ENCODE measurements around the gene KRT2.

Gene KRT2

GRCh38 chr12:52663420-52663819, 11.4 kb upstream of the KRT2 start:
- DNase-seq (ENCODE audit: low spot score): no peak

- DNase-seq (ENCODE audit: low spot score): no peak
Observed at GRCh38 chr12:52662918-52663229, 10.9 kb upstream of the KRT2 start.

DNA sequence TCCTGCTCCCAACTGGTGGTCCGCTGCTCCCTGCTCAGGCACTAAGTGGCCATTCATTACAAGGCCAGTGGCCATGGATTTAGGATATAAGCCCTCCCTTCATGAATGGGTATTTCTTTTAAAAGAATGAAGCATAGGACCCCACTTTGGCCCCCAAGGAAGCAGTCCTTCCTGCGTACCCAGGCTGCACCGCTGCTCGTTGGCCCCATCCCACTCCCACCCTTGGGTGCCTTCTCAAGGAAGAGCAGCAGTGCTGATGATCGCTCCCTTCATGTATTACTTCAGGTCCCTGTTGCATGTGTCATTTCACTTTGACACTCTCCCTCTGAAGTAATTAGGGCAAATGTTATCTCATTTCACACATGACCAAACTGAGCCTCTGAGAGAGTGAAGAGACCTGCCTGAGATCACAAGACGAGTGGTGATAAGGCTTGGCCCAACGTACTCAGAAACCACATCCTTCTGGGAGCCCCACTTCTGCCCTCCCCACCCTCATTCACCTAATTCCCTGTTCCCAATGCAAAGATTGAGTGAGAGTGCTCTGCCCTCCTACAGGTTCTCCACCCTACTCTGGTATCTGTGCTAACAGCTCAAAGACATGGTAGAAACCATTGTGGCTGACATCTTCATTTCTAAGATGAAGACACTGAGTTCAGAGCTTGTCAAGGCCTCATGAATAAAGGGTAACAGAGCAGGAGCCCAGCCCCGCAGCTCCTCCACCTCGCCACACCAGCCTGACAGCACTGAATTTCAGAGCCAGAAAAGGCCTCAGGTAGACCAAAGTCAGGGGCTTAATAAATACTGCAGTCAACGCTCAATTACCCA, 10.3 kb upstream of the KRT2 start:
- DNase-seq (ENCODE audit: low spot score): no peak

GRCh38 chr12:52661668-52662067, 9.7 kb upstream of the KRT2 start:
- no peak for DNase-seq (ENCODE audit: low spot score)

DNA sequence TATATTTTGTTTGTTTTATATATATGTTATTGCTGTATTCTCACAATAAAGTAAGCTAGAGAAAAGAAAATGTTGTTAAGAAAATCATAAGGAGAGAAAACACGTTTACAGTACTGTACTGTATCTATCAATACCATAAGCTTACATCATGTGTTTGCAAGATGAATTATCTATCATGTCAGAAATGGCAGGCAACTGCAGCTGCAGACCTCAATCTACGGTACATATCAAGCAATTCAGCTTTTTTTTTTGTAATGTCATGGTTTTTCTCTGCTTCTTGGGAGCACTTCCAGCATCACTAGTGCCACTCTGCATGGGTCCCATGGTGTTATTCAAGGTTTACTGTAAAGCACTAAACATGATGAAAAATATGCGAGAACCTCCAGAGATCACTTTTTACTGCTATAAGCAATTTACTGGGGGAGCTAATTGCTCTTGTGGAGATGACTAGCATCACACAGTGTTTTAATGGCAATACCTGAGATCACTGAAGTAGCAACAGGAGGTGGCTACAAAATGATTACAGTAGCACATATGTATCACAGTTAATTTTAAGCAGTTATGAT, 9.0 kb upstream of the KRT2 start:
- no peak for DNase-seq (ENCODE audit: low spot score)

GRCh38 chr12:52659951-52660350, 7.9 kb upstream of the KRT2 start:
- no peak for DNase-seq (ENCODE audit: low spot score)

DNA sequence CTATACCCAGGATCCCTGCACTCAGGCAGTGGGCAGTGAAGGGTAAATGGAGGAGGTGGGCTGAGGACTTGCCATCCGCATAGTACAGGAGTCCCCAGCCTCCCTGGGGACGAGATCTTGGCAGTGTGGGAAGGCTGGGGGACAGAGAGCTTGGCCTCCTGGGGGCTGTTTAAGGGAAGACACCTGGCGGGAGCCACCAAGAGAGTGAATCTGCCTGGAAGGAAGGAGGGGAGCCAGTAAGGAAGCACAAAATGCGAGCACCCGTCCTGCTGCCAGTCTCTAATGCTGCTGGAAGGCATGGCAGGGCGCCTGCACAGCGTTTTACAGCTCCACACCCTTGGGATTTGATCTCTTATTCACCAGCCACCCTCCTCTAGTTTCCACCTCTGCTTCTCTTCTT, 7.4 kb upstream of the KRT2 start:
- no peak for DNase-seq (ENCODE audit: low spot score)

- DNase-seq (ENCODE audit: low spot score): no peak
Observed at GRCh38 chr12:52658196-52658595, 6.2 kb upstream of the KRT2 start.

DNA sequence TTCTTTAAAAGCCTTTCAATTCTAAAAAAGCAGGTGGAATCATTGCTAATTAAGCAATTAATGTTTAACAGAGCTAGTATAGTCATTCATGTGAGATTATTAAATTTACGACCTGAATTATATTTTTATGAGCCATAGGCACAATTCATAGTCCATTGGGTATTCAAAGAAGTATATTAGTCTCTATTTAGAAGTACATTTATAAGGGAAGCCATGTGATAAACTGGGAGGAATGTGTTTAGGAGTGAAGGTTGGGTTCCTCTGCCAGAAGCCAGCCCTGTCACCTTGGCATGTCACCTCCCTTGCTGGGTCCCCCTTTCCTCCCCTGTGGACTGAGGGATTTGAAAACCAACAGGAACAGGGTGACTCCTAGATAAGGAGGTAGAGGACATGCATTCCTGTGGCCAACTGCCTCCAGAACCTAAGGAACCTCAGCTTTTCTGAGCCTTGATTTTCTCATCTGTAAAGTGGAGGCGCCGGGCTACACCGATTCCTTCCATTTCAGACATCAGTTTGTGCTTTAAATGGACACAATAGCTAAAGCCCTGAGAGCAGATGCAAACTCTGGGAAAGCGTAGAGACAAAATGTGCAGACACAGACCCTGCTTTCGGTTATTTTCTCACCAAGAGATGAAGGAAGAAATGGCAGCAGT, 5.4 kb upstream of the KRT2 start:
- no peak for DNase-seq (ENCODE audit: low spot score)

DNA sequence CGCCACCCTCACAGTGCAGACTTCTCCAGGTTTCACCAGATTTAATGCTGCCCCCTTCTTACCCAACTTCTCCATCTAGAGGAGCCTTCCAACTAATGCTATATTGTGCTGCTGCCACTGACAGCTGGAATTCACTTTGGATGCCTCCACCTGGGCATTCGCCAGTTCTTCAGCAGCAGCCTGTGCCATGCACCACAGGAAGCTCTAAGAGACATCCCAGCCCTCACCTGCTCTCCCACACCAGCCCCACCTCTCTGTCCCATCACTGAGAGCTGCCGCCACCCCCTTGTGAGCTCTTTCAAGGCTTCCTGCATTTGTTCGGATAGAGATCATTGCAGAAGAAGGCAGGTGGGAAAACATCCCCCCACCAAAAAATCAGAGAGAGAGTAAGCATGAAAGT, 4.6 kb upstream of the KRT2 start:
- no peak for DNase-seq (ENCODE audit: low spot score)

DNA sequence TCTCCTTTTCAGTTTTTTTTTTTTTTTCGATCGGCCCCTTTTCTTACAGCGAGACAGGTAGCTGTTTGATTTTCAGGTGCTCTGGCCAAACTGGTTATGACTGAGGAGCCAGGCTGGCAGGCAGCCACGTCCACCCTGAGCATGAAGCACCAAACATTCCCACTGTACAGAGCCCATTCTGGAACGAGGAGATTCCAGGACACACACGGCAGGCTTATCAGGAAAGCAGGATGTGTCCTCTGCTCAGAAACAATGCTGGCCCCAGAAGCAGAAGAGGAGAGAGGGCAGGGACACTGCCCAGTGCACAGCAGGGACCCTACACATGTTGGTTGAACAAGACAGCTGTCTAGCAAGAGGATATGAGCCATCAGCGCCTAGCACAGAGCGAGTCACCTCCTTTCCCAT, 3.7 kb upstream of the KRT2 start:
- DNase-seq (ENCODE audit: low spot score): no peak

GRCh38 chr12:52655251-52655650, 3.2 kb upstream of the KRT2 start:
- no peak for DNase-seq (ENCODE audit: low spot score)

- no peak for DNase-seq (ENCODE audit: low spot score)
Observed at GRCh38 chr12:52650520-52651081, 1.4 kb downstream of the KRT2 start.

DNA sequence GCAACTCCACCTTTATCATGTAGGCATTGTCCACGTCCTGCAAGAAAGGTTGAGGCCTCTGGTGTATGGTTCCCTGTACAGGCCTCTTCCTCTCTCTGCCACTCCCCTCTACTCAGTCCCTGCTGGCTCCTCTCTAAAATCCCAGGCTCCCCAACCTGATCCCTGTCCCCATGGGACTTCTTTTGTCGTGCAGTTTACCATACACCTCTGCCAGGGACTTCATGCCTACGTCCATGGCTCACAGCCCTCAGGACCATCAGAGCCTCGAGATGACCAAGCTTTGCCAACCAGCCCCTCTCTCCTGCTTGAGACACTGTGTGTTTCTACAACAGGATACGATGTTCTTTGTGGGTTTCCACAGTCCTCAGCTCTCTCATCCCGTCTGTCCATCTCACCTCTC, 2.9 kb downstream of the KRT2 start:
- no peak for DNase-seq (ENCODE audit: low spot score)

- no peak for DNase-seq (ENCODE audit: low spot score)
Observed at GRCh38 chr12:52648012-52648550, 3.9 kb downstream of the KRT2 start.

GRCh38 chr12:52647601-52648000, 4.4 kb downstream of the KRT2 start:
- no peak for DNase-seq (ENCODE audit: low spot score)

DNA sequence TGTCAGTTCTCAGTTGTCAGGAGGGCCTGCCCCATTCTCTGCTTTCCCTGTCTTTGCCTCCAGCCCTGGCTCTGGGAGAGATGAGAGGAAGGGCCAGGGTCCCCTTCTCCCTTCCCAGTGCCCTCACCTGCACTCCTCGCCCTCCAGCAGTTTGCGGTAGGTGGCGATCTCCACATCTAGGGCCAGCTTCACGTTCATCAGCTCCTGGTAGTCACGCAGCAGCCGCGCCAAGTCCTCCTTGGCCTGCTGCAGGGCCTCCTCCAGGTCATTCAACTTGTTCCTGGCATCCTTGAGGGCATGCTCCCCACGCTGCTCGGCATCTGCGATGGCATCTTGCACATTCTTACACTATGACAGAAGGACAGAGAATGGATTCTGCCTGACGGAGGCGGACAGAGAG, 5.4 kb downstream of the KRT2 start:
- DNase-seq (ENCODE audit: low spot score): no peak

- DNase-seq (ENCODE audit: low spot score): no peak
Observed at GRCh38 chr12:52645982-52646381, 6.0 kb downstream of the KRT2 start.

GRCh38 chr12:52645120-52645761, 6.8 kb downstream of the KRT2 start:
- no peak for DNase-seq (ENCODE audit: low spot score)

DNA sequence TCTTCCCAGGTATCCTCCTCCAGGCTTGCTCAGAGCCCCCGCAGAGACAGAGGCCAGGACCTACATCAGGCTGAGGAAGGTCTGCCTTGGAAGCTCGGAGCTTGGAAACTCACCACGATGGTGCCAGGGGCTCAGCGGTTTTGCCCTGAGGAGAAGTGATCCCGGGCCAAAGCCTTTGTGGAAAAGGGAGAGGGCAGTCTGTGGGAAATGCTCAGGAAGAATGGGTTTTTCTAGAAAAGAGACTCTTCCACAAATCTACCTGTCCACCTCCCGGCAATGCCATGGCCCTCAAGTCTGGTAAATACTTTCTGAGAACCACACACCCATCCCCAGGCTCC, 8.0 kb downstream of the KRT2 start:
- no peak for DNase-seq (ENCODE audit: low spot score)

DNA sequence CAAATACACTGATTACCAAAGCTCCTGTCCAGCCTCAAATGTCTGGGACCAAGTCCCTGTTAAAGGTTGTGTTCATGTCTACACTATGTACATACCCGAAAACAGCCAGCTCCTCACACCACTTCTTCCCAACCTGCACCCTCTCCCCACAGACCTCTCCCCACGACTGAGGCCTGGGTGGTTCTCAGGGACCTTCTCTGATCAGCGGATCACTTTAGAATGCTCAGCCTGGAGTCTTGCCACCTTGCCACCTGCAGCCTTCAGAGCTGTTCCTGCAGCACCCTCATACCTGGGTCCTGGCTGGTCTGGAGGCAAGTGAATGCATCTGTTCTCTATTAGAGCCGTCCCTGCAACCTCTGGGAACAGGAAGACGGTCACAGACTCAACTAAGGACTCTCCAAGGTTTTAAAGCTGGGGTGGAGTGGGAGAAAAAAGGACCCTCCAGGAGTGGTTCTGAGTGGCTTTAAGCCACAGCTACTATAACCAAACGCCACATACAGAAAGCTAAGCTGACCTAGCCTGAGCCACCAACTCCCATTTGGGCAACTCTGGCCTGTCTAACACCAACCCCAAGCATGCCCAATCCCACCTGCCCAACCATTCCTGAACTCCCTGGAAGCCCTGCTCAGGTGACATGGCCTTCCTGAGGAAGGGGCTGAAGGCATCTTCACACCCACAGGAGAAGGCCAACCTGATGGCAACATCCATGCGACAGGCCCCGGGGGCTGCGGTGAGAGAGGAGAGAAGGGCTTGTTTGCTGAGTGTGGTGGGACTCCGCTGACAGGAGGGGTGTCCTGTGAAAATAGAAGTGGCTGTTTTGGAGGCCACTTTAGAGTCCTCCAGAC, 8.6 kb downstream of the KRT2 start:
- DNase-seq (ENCODE audit: low spot score): no peak

- no peak for DNase-seq (ENCODE audit: low spot score)
Observed at GRCh38 chr12:52641468-52641867, 10.5 kb downstream of the KRT2 start.

All from SW480 (cell line).